GM19328 (cell line): Measurements from ENCODE around the gene RCAN1.
A peak's percentile ranks its signal among the peaks of the same experiment; 100 is the strongest.

Source experiments
- ATAC-seq: cut with Tn5 transposase; IDR thresholded peaks from one replicate; pipeline ENCODE4 v1.9.1; 2021; ENCODE audit warnings: mild to moderate bottlenecking, moderate library complexity; ENCODE audit not compliant: unreplicated experiment

RCAN1 gene

DNA sequence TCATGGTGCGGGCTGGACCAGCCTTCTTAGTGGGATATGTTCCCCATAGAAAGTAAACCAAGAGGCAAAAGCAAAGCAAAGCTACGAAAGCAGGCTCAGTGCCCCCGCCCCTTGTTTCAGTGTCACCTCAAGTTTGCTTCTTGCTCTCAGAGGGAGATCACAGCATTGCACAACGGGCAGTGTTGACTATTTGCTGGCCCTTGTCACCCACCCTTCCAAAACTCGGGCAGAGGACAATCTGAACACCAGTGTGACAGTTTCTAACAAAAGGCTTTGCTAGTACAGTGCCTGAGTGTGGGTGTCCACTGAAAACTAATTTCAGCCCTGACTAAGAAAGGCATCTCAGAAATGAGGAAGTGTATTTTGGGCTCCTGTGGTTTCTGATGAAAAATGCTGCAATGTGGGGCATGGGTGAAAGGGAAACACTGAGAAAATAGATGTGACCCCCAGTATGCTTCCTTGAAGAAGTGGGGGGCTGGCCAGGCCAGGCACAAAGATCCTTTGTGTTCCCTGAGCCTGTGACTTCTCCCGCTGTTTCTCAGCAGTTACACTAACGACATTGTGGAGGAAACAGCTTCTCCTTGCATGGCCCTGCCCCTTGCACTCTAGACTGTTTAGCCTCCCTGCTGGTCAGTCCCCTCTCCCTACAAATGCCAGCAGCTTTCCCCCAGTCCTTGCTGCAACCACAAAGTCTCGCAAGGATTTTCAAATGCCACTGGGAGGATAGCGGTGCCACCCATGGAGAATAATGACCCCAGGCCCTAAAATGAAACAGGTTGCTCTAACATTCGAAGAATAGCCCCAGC is 69.6 kb downstream of the RCAN1 start:
- peak; percentile 82 for ATAC-seq

DNA sequence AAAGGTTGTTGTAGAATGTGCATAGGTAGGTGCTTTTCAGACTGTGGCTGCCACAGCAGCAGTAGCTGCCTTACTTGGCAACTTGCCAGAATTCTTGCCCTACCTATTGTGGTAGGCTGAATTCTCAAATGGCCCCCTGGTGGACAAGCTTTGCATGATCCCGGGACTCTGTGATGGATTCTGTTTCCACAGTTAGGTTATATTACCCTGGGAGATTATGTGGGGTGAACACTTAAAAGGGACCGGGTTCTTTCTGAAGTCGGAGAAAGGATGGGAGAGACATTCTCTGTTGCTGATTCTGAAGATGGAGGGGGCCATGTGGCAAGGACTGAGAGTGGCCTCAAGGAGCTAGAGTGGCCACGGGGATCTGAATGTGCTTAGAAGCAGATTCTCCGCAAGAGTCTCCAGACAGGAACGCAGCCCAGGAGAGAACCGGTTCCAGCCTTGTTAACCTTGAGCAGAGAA is 70.8 kb downstream of the RCAN1 start:
- ATAC-seq, result no peak

DNA sequence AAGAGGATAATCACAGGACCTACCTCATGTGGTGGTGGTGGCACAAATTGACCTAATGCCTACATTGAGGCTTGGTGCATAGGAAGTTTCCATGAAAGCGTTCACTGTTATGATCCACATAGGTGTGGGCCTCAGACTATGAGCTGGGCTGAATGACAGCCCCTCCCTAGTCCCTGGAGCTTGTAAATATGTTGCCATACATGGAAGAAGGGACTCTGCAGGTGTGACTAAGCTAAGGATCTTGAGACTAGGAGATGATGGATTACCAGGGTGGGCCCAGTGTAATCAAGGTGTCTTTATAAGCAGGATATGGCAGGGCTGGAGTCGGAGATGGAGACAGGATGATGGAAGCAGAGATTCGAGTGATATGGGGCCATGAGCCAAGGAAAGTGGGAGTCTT is 71.9 kb downstream of the RCAN1 start:
- no peak for ATAC-seq

DNA sequence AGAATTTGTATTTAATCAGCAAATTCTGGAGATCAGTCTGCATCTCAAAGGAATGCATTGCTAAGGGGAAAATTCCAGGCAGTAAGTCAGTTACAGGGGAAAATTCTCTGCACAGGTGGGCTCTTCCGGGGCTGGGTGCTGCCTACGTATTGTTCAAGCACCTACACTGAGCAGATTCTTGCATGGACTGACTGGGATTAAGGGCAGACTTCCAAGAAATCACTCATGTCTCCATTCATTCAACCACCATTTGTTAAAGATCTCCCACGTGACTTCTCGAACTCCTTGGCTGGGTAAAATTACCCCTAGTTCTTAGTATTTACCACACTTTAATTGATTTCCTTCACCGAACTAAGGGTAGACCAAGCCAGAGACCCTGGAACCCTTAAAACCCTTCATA is 74.7 kb downstream of the RCAN1 start:
- ATAC-seq, result no peak

DNA sequence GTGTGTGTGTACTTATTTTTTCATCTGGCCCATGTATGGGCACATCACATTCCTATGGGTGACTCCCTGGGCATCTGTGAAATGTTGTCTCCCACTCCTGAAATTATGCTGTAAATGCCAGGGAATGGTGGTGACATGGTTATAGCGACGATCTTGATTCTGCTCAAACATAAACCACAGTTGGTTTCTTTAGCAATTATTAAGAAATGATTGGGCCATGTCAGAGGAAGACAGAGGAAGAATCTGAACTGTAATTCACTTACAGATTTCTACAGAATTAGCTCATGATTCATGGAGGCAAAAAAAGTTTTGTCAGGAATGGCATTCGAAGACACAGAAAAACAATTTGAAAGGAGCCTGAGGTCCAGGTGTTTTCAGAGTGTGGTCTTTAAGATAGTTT is 77.1 kb downstream of the RCAN1 start:
- ATAC-seq, result no peak

DNA sequence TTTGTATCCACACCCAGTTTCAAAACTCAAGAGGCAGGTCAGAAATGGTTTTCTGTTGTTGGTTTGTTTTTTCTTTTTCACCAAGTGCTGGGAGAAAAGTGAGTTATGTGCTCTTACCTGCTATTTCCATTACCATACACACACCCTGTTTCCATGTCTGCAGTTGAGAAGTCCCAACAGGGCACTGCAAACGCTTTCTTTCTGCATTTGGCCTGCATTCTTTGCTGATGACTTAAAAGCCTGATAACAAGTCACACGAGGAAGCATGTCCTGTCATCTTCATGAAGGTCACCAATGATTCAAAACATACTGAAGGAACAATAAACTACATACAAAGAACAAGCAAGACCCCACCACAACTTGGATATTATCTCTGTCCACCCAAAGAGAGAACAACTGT is 78.1 kb downstream of the RCAN1 start:
- ATAC-seq, result no peak

DNA sequence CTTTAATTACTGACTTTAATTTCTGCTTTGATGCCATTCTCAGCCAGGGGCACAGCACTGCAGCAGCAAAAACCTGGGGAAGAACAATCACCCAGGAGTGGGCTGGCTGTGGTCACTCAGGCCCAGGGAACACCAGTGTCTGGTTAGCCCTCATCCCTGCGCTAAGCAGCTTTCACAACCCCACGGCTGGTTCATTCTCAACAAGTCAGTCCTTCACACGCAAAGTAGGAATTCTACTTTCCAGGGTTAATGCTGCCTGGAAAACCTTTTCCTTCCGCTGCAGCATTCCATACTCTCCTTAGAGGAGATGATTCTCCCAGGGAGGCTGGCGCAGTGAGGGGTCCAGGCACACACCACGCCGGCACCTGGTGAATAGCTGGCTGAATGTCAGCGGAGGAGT is 78.6 kb downstream of the RCAN1 start:
- ATAC-seq, result no peak

DNA sequence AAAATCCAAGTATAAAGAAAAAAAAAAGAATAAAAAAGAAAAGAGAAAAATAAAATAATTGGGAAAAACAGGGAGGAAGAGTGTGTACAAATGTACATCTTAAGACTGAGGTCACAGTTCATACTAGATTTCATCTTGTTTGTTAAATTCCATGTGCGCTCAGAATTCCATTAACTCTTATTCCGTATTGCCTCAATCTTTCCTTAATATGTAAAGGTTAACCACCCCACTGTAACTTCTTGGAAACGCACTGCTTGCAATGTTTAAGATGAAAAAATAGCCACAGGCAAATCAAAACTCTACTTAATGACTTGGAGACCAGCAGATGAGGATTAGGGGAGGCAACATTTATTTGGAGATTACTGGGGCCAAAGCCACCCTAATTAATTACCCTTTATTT is 79.0 kb downstream of the RCAN1 start:
- no peak for ATAC-seq

DNA sequence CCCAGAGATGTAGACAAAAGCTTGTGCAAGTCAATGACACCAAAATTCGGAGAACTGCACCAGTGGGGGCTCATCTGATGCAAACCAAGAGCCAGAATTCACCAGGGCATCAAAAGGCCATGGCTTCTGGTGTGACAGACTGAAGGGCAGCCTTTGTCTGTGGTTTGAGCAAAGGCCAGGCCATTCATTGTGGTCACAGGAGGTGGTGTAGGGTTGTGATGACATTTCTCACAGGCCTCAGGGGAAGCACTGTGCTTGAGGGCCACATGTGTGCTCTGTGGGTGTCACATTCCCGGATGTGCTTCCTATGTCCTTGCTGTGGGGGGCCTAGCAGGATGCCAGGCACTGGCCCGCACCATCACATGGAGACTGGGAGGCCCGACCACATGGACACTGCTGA is 80.4 kb downstream of the RCAN1 start:
- ATAC-seq, result no peak

DNA sequence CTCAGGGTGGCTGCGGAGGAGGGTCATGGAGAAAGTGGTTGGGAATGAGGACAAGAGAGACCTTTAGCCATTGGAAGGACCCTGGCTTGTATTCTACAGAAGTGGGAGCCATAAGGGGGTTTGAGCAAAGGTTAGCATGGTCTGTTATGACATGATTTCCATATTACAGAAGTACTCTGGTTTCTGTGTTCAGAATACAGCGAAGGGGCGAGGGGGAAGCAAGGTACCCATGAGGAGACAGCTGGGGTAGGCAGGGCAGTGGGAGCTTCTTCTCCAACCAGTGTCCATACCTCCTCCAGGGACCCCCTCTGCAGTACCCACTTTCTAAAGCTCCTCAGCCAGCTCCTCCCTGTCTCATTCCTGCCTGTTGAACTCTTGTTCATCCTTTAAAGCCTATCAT is 81.0 kb downstream of the RCAN1 start:
- no peak for ATAC-seq

DNA sequence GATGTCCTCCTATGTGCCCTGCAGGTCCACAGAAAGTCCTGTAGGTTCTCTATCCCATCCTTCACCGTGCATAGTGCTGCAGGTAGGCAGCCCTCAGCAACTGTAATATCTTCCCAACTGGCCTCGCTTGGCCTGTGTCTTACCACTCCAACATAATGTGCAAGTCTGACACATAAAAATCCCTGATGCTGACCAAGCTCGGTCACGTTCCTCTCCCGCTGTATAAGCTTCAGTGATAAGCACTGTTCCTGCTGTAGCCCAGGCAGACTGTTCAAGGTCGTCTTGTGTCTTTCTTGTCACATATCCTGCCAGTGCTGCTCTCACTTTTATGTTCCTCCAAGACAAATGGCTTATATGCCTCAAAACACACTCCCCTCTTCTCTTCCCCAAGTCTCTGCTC is 83.5 kb downstream of the RCAN1 start:
- ATAC-seq, result no peak

DNA sequence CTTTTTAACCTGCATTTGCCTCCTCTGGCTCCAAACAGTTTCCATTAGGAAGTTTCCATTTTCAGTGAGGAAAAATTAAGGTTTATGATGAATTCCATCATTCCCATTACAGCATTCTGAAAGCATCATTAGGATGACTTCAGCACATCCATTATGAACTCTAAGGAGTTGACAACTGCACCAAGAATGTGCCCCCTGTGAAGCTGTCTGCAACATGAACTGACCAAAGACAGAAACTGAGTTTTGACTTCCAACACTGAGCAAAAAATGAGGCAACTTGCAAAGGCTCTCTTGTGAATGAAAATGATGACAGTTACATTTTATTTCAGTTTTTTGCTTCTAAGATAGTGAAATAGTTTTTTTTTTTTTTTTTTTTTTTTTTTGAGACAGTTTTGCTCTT is 84.7 kb downstream of the RCAN1 start:
- ATAC-seq, result no peak

DNA sequence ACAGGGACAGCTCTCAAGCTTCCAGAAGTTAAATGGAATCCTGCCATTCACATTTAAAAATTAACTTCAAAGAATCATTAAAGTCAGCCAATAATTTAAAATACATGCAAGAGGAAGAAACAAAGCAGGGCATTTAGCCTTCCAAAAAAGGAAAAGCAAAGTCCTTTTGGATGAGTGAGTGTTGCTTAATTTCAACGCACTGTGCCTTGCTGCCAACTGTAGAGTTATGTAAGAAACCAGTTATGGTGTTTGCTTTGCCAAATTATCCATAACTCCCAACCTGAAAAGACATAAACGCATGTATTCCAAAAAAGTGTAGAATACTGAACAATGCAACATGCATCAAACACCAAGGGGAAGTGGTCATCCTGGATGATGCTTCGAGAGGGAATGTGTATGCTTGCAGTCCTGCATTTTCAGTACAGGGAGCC is 86.8 kb downstream of the RCAN1 start:
- no peak for ATAC-seq

DNA sequence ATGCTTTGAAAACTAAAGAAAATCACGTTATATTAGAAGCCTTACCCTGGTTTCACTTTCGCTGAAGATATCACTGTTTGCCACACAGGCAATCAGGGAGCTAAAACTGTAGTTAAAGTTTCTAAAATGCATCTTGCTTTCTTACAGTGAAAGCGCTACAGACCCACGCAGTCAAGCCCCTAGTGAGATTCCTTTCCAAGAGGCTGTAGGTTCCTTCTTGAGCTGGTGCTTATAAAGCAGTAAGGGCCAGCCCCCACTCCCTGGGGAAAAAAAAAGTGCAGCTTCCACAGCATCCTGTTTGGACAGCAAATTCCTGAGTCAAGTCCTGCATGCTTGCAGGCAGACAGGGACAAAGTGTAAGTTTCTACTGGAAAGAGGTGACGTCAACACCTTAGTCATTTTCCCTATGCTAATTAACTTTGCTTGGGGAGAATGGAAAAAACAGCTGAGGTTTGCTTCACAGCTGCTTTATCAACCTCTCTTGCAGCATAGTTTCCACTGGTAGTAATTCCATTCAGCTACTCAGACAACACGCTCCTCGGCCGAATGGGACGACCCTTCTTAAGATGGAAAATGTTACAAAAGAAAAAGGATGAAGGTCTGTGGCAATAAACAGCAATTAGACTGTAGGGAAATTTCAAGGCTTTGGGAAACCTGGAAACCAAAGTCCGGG is 88.2 kb downstream of the RCAN1 start:
- no peak for ATAC-seq

DNA sequence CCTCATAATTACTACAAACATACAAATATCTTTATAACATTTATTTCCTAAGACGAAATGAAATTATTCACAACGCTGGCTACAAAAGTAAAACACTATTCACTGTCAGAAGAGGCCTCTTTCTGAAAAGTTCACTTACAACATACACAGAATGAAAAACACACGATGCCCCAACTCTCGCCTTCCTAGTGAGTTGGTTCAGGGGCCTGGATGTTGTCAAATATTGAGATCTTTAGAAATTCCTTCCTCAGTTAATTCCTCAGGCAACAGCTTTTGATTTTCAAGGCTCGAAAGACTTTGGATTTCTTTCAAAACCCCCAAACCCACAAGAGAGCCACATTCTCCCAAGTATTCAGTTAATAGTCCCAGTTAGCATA is 88.7 kb downstream of the RCAN1 start:
- no peak for ATAC-seq

DNA sequence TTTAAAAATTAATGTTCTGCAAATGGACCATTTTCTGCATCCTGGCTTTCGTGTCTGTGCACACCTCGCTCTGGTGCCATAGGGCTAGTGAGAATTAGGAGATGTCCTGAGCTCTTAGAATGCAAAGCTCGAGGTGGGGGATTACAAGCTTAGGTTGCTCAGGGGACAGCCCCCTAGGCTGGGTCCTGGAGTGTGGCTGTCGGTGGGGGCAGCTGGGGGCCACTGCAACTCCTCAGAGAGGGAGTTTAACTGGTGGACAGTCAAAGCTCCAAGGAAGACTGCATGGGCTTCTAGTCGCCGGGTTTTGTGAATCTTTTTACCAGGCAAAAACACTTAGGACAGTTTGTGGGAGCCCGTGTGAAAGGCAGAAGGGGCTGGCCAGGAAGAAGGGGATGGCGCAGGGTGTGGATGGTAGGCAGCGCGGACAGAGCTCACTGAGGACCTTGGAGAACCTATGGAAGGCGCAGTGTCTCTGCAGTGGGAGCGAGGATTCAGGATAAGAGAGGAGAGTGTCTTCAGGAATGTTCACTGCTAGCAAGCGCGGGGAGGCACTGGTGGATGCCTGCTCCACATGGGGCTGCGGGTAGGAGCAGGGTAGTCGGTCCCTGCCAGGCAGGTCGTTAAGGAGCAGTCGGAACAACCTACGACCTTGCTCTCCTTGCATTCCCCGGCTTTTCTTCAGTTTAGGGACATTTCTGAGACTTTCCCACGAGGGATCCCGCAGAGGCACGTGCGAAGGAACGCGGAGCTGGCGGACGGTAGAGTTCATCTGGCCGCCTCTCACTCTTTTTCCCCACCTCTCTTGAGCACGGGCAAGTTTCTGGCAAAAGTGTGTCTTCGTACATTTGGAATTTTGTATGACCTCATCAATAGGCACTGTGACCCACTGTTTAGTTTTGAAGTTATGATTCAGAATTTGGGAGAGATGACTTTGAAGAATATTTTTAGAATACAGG is 90.0 kb downstream of the RCAN1 start:
- ATAC-seq, result no peak

DNA sequence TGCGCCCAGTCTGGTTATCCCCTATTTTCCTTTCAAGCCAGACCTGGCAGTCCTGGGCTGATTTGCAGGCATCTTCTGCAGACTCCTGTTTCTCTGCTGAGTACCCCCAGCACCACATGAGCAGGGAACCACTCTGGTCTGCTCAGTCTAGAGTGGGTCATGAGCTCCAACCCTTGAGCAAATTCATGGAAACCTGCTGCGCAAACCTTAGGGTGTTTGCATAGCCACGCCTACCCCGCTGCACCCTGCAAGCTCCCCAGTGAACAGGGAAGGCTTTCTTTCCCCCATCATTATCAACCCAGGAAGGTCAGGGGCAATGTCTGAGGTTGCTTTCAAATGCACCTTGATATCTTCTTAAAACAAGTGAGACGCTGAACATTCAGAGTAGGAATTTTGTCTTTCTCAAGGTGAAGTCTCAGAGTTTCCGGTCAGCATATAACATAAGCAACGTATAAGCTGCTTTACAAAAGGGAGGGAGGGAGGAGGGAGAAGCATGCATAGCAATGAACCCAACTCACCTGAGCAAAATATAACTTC is 91.8 kb downstream of the RCAN1 start:
- no peak for ATAC-seq

DNA sequence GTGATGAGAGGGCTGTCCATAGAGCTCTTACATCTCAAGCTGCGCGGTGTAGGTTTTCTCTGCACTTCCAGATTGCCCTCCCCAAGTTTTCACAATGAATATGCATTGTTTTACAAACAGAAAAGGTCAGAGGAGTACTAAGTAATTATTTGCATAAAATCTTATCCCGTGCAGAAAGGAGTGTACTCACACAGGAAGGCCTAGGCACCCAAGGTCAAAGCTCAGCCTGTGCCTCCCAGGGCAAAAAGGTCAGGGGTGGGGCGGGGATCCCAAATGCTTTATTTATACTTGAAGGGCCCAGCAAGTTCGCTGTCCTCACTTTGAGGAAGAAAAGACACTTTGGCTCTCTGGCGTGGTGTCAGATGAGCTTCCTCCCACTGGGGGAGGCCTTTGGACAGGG is 92.6 kb downstream of the RCAN1 start:
- no peak for ATAC-seq

DNA sequence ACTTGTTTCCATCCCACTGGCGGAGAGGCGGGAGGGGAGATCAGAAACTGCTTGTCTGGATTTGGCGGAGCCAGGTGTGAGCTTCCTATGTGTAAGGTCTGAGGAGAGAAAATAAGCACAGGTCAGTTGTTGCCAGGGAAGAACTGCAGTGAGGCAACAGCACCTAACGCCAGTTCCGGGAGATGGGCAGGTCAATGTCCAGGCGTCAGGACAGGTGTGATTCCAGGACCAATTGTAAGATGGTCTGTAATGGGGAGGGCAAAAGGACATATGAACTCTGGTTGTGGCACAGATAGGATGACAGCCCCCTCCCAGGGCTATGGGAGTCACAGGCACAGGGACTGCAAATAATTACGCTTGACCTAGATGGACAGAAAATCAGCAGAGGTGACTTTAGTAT is 93.4 kb downstream of the RCAN1 start:
- ATAC-seq, result no peak

DNA sequence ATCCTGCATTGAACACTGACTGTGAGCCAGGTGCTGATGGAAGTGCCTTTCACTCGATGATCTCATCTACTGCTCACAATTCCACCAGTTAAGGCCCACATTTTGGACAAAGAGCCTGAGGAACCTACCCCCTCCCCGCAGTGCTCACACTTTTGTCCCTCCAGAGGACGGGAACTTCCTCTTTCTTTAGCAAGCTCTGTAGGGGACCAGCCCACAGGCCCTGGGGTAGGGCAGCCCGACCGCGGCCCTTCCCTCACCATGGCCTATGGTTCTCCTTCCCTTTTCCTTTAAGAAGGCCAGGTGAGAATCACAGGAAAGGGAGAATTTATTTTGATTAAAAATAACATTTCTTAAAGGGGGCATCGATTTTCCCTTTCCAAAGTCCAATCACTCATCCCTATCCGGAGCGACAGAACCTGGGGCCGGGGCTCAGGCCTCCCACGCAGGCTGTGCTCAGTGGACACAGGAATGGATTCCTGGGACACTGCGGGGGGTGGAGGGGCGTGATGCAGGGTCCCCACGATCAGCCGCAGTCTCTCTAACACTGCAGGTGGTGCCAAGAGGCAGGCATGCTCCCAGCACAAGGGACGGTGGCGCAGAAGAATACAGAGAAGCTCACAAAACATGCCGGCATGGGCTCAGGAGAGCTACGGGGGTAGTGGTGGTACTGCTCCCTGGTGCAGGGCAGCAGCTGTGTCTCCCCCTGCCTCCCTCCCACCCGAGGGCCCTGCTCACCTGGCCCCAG is 94.0 kb downstream of the RCAN1 start:
- ATAC-seq, result no peak
